ENCODE measurements around the gene UQCC5. TPM values are rescaled to one million over a fixed set of nuclear protein-coding genes. Genes with fewer than 3 reads are reported as not detected.

Gene UQCC5
- total RNA-seq, 1 experiment from 2014 or later, result 37.8 TPM

GRCh38 chr3:52520716-52521487 is 15.5 kb upstream of the UQCC5 start:
- peaks cover 15% of the 10 kb centered on the region for H3K36me3 Mint-ChIP-seq
- H3K4me3 Mint-ChIP-seq, result no peak overlapping the region
- H3K9me3 Mint-ChIP-seq, result no peaks in the 10 kb centered on the region
- H3K27me3 Mint-ChIP-seq (ENCODE audit: low read depth), result no peaks in the 10 kb centered on the region; the same call in 1 of the 2 replicates
- peak overlapping the region; percentile 65; the same call in 1 of the 2 replicates for H3K27ac Mint-ChIP-seq
- no peak for ATAC-seq
- ChIA-PET POLR2A (no interaction called here), CTCF (interaction anchor here (1.4 kb wide), 1 partner anchor 15 kb away, joined by 3 read pairs; the partner anchor contains the start of gene UQCC5)
- no peak for TF ChIP-seq ZNF396 (CRISPR knock-in tag; IDR thresholded peaks at IDR 0.05; ENCODE audit: borderline replicate concordance)
- no peak for TF ChIP-seq CREM (CRISPR knock-in tag; IDR thresholded peaks at IDR 0.05)
- TF ChIP-seq TEAD1 (CRISPR knock-in tag; IDR thresholded peaks at IDR 0.05), result no peak
- TF ChIP-seq ZNF263 (CRISPR knock-in tag; IDR thresholded peaks at IDR 0.05; ENCODE audit: low read depth), result no peak
- TF ChIP-seq ESRRA (CRISPR knock-in tag; IDR thresholded peaks at IDR 0.05; ENCODE audit: borderline replicate concordance), result no peak
- DNase-seq (ENCODE audit: low spot score), result no peak
- H3K4me1 Mint-ChIP-seq, result peaks cover 7% of the 10 kb centered on the region

DNA sequence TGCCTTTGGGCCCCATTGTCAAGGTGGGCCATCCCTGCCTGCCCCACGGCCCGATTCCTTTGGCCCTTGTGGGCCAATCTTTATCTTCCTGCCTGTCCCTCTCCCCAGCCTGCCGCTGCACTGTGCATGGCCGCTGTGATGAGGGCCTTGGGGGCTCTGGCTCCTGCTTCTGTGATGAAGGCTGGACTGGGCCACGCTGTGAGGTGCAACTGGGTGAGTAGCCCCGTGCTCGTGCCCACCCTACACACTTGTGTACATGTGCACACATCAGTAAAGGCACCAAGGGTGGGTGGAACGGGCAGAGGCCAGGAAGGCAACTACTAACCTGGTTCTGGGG is 14.9 kb upstream of the UQCC5 start:
- CTCF ChIA-PET, result no interaction called here
- peaks cover 7% of the 10 kb centered on the region for H3K4me1 Mint-ChIP-seq
- H3K4me3 Mint-ChIP-seq, result no peak overlapping the region
- TF ChIP-seq, protein P1, sequence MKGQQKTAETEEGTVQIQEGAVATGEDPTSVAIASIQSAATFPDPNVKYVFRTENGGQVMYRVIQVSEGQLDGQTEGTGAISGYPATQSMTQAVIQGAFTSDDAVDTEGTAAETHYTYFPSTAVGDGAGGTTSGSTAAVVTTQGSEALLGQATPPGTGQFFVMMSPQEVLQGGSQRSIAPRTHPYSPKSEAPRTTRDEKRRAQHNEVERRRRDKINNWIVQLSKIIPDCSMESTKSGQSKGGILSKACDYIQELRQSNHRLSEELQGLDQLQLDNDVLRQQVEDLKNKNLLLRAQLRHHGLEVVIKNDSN (CRISPR knock-in tag; IDR thresholded peaks at IDR 0.05), result no peak
- no peak for TF ChIP-seq ATF2 (CRISPR knock-in tag; IDR thresholded peaks at IDR 0.05; ENCODE audit: borderline replicate concordance, low read depth)
- no peak for TF ChIP-seq ZNF396 (CRISPR knock-in tag; IDR thresholded peaks at IDR 0.05; ENCODE audit: borderline replicate concordance)
- no peak for TF ChIP-seq PRDM15 (CRISPR knock-in tag; IDR thresholded peaks at IDR 0.05)
- TF ChIP-seq RELA (CRISPR knock-in tag; IDR thresholded peaks at IDR 0.05; ENCODE audit: borderline replicate concordance), result no peak
- TF ChIP-seq KAT7 (CRISPR knock-in tag; IDR thresholded peaks at IDR 0.05; ENCODE audit: borderline replicate concordance), result no peak
- TF ChIP-seq SMAD4 (CRISPR knock-in tag; IDR thresholded peaks at IDR 0.05), result no peak
- TF ChIP-seq NFE2L1 (CRISPR knock-in tag; IDR thresholded peaks at IDR 0.05), result no peak
- TF ChIP-seq SOX15 (CRISPR knock-in tag; IDR thresholded peaks at IDR 0.05), result no peak
- TF ChIP-seq NR3C1 (CRISPR knock-in tag; conservative IDR thresholded peaks at IDR 0.05; ENCODE audit: low read depth), result no peak
- DNase-seq (ENCODE audit: low spot score), result no peak
- no peak overlapping the region for H3K27ac Mint-ChIP-seq
- peaks cover 19% of the 10 kb centered on the region for H3K36me3 Mint-ChIP-seq
- ATAC-seq, result no peak
- POLR2A ChIA-PET, result no interaction called here
- no peaks in the 10 kb centered on the region; the same call in 1 of the 2 replicates for H3K27me3 Mint-ChIP-seq (ENCODE audit: low read depth)
- H3K9me3 Mint-ChIP-seq, result no peaks in the 10 kb centered on the region

- peaks cover 21% of the 10 kb centered on the region for H3K36me3 Mint-ChIP-seq
- H3K27ac Mint-ChIP-seq, result no peak overlapping the region
- H3K27me3 Mint-ChIP-seq (ENCODE audit: low read depth), result no peaks in the 10 kb centered on the region; the same call in 1 of the 2 replicates
- H3K4me1 Mint-ChIP-seq, result peaks cover 7% of the 10 kb centered on the region
- no peak for DNase-seq (ENCODE audit: low spot score)
- ATAC-seq, result no peak
- no peak overlapping the region for H3K4me3 Mint-ChIP-seq
- CTCF ChIA-PET, result no interaction called here
- H3K9me3 Mint-ChIP-seq, result no peaks in the 10 kb centered on the region
- POLR2A ChIA-PET, result interaction anchor here (0.6 kb wide), 1 partner anchor 24 kb away, joined by 4 read pairs; no protein-coding TSS in a partner anchor
- no peak for TF ChIP-seq IRF2 (CRISPR knock-in tag; IDR thresholded peaks at IDR 0.05; ENCODE audit: borderline replicate concordance, low read depth)
- TF ChIP-seq IRF1 (CRISPR knock-in tag; IDR thresholded peaks at IDR 0.05), result no peak
- TF ChIP-seq ESRRA (CRISPR knock-in tag; IDR thresholded peaks at IDR 0.05; ENCODE audit: borderline replicate concordance), result no peak
- TF ChIP-seq, protein P2, sequence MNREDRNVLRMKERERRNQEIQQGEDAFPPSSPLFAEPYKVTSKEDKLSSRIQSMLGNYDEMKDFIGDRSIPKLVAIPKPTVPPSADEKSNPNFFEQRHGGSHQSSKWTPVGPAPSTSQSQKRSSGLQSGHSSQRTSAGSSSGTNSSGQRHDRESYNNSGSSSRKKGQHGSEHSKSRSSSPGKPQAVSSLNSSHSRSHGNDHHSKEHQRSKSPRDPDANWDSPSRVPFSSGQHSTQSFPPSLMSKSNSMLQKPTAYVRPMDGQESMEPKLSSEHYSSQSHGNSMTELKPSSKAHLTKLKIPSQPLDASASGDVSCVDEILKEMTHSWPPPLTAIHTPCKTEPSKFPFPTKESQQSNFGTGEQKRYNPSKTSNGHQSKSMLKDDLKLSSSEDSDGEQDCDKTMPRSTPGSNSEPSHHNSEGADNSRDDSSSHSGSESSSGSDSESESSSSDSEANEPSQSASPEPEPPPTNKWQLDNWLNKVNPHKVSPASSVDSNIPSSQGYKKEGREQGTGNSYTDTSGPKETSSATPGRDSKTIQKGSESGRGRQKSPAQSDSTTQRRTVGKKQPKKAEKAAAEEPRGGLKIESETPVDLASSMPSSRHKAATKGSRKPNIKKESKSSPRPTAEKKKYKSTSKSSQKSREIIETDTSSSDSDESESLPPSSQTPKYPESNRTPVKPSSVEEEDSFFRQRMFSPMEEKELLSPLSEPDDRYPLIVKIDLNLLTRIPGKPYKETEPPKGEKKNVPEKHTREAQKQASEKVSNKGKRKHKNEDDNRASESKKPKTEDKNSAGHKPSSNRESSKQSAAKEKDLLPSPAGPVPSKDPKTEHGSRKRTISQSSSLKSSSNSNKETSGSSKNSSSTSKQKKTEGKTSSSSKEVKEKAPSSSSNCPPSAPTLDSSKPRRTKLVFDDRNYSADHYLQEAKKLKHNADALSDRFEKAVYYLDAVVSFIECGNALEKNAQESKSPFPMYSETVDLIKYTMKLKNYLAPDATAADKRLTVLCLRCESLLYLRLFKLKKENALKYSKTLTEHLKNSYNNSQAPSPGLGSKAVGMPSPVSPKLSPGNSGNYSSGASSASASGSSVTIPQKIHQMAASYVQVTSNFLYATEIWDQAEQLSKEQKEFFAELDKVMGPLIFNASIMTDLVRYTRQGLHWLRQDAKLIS (CRISPR knock-in tag; IDR thresholded peaks at IDR 0.05; ENCODE audit: borderline replicate concordance), result no peak
- no peak for TF ChIP-seq FOXK1 (CRISPR knock-in tag; IDR thresholded peaks at IDR 0.05)
- no peak for TF ChIP-seq PRRX2 (CRISPR knock-in tag; IDR thresholded peaks at IDR 0.05)
Measured at GRCh38 chr3:52521881-52522650, 14.3 kb upstream of the UQCC5 start.
